GM18951 (cell line): ENCODE data around the gene TRRAP.
"Not testable (repeated sequence)": the region's sequence is repeated elsewhere in the genome, so short reads cannot be mapped to it uniquely, and the experiment has no call there.

ENCODE experiments used
- POLR2A ChIP-seq: IDR thresholded peaks from 4 replicates; pipeline ENCODE4 v1.6.1; 2011; ENCODE audit warnings: mild to moderate bottlenecking; ENCODE audit not compliant: insufficient read length, insufficient read depth; ENCODE audit errors: extremely low read depth
- in situ Hi-C: fragments of 300-500 bp; cut with MboI; formaldehyde crosslinking; loops from one replicate; pipeline ENCODE4 v1.12.0; 2022; ENCODE audit warnings: low sequenced_read_pairs, mixed read lengths, inconsistent platforms; ENCODE audit not compliant: unreplicated experiment

The TRRAP gene

DNA sequence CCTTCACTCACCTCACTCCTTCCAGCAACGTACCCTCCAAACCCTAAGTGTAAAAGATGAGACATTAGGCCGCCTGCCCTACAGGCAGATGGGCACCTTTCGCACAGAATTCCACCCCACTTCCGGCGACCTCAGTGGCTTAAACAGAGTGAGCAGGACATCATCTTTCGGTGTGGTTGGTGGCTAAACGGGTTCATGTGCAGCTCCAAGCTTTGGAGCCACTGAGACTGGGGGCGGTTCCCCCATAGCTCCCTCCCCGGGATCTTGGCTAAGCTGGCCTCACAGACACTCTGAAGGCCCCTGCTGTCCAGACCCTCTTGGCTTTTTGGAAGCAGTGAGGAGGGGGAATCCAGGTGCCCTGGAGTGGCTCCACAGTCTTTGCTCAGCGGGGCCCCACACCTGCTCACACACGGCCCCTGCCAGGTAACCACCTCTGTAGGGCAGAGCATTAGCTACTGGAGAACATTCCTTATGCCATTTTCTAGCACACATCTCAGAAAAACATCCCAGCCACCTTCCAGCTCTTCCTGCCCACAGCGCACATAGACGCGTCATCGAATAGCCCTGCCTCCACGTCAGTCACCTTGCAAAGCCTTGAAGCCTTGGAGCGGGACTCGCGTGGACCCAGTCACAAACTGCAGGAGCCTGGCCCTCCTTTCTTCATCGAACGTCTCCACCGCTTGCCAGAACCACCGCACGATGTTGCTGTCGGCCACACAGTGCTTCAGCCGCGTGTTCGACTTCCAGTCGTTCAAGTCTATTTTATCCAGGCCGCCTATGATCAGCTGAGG lies 156.8 kb downstream of the TRRAP start:
- in situ Hi-C loops, result no loop called here
- TF ChIP-seq POLR2A, result no peak

DNA sequence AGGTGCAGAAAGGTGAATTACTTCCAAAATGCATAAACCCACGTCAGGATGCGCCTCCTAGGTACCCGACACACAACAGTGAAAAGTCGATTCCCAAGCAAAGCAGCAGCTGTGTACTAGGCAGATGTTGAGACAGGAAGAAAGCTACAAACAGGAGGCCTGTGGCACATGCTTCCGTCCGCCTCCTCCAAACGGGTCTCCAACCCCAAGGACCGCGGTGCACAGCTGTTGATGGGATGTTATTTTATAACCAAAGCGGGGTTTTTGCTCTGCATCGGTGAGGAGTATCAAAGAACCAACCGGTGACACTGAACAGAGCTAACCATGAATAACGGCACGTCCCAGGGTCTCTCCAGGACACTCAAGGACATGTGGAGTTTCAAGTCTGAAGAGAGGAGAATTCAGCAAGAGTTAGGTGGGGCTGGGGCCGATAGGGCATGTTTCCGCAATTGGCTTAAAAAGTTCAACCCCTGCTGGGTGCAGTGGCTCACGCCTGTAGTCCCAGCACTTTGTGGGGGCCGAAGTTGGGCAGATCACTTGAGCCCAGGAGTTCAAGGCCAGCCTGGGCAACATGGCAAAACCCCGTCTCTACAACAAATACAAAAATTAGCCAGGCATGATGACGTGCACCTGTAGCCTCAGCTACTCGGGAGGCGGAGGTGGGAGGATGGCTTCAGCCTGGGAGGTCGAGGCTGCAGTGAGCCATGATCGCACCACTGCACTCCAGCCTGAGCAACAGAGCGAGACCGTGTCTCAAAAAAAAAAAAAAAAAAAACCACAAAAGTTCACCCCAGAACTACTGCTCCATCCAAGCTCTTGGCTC lies 157.6 kb downstream of the TRRAP start:
- in situ Hi-C loops, result no loop called here
- no peak for TF ChIP-seq POLR2A

DNA sequence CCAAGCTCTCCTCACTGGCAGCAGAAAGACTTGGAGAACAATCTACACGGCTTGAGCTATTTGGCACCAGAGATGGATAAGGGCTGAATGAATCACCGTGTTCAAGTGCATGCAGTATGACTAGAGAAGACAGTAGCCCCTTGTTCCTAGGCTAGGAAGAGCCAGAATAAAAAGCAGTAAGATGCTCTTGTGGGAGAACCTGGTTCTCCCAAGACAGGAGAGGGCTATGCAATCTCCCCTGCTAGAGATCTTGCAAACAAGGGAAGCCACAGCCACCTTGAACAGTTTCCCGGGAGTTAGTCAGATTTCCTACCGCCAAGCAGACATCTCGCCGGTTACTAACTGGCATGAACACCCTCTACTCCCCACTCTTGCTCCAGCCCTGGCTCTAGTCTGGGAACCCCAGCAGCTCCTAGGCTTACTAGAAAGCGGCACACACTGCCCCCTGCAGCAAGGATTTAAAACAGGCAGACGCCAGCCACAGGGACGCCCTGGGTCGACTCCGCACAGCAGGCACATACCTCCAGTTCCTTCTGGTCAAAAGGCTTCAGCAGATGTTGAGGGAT lies 158.3 kb downstream of the TRRAP start:
- no peak for TF ChIP-seq POLR2A
- in situ Hi-C loops, result no loop called here

DNA sequence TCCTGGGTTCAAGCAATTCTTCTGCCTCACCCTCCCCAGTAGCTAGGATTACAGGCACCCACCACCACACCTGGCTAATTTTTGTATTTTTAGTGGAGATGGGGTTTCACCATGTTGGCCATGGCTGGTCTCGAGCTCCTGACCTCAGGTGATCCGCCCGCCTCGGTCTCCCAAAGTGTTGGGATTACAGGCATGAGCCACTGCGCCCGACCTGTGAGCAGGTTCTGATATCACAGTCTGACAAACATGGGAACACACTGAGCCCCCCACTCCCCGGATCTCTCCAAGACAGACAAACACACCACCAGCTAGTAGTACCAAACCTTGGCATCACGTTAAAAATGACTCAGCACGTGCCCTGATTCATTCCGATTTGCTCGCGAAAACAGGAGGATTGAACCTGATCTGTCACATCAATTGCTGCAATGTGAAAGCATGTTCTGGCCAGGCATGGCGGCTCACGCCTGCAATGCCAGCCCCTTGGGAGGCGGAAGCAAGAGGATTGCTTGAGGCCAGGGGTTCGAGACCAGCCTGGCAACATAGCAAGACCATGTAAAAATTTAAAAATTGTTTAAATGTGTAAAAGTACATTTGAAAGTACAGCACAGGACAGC lies 159.1 kb downstream of the TRRAP start:
- in situ Hi-C loops, result no loop called here
- TF ChIP-seq POLR2A, result no peak

DNA sequence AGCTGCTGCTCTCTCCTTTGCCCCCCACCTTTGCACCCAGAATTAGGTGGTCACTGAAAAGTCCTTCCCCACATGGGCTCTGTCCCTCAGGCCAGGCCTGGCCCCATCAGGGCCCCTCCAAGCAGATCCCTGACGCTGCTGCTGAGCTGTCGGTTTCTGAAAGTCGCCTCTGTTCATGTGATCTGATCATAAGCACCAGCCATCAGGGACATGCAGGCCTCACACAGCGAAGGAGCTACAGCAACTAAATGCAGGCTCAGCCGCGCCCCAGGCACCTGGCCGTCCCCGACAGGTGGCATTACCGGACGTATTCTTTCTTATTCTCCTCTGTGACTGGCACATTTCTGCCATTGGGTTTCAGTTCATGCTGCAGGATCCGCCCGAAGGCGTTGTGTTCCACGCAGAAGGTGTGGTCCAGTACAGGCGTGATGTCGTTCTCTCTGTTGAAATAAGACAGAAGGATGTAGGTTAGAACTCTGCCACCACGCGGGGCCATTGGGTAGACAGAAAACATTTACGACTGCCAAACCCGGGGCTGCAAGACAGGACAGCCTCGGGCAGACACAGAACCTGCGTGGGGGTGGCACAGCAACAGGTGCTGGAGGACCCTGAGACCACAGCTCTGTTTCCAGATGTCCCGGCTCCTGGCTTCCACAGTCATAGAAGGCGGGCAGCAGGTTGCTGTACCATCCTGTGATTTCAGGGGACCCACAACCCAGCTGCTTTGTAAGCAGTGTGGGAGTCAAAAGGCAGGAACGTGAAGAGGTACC lies 159.9 kb downstream of the TRRAP start:
- in situ Hi-C loops, result no loop called here
- TF ChIP-seq POLR2A, result no peak

DNA sequence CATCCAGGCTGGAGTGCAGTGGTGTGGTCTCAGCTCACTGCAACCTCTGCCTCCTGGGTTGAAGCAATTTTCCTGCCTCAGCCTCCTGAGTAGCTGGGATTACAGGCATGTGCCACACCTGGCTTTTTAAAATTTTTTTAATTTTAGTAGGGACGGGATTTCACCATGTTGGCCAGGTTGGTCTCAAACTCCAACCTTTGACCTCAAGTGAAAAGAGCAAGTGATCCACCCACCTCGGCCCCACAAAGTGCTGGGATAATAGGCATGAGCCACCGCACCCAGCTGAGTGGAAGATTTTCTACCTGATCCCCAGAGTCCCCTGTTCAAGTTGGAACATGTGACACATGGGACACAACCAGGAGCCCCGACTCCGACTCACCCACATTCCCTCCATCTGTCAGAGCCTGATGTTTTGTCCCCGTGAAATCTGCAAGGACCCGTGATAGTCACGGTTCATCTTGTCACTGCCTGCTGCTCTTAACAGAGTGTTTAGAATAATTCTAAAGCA lies 161.1 kb downstream of the TRRAP start:
- no peak for TF ChIP-seq POLR2A
- in situ Hi-C loops, result no loop called here

DNA sequence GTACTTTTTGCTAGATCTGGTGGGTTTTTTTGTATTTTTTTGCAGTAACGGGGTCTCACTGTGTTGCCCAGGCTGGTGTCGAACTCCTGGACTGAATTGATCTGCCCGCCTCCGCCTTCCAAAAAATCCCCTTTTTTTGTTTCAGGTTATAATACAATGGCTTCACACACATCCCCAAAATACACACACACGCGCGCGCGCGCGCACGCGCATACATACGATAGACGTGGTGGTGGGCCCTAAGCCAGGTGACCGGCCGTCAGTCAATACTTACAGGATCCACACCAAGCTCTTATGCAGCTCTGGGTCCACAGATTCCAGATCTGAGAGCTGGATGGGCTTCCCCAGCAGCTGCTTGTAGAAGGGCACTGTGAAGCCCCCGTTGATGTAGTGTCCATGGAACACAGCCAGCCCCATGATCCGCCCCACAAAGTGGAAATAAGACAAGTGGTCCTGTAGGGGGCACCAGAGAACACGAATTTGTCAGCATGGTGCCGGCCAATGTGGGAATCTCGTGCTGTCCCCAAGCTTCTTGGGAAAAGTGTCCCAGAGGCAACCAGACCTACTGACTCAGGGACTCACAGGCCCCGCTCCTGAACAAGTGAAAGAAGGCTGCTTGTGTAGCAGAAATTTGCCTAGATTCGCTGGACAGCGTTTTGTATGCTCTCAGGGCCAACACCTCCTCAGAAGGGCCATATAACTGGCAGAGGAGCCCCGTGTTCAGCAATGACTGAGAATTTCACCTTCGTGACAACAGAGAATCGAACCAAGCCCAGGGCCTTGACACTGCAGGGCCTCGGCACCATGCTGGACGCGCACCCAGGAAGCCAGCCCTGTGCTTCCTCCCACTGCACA lies 162.0 kb downstream of the TRRAP start:
- in situ Hi-C loops, result loop anchor here (5.0 kb wide), 1 partner anchor 267 kb away; no protein-coding TSS in a partner anchor

DNA sequence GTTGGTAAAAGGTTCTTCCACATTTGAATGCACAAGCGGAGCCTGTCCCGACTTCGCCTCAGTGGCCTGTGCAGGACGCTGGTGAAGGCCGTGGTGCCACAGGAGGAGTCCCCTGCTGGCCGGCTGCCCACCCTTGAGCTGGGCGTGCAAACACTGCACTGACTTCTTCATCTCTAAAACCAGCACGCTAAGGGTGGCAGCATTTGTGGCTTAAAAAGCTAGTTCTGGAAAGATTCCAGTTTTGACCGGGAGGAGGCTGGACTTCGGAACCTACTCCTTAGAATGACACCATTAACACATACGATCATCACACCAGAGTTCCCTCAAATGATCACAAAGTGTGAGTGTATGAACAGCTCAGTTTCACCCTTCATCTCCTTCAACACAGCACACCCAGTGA lies 163.2 kb downstream of the TRRAP start:
- in situ Hi-C loops, result loop anchor here (5.0 kb wide), 1 partner anchor 266 kb away; no protein-coding TSS in a partner anchor
- TF ChIP-seq POLR2A, result no peak

More for the DNA sequence above, 162.0 kb downstream of the TRRAP start:
- no peak for TF ChIP-seq POLR2A

DNA sequence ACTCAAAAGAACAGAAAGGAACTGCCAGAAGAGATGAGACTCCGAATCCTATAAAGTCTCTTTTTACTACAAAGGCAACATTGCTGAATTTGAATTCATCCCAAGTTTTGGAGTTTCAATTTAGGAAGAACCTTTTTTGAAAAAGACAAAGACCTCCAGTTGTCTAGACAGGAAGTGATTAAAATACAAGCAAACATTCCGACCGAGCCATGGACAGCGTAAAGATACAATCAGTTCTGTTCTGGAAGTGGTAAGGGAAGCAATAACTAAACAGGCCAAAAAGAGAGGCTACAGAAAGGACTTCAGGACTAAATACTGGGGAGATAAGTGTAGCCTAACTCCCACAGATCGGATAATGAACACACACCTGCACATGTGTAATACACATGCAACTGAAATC lies 164.6 kb downstream of the TRRAP start:
- TF ChIP-seq POLR2A, result no peak
- in situ Hi-C loops, result loop anchor here (5.0 kb wide), 1 partner anchor 264 kb away; no protein-coding TSS in a partner anchor

DNA sequence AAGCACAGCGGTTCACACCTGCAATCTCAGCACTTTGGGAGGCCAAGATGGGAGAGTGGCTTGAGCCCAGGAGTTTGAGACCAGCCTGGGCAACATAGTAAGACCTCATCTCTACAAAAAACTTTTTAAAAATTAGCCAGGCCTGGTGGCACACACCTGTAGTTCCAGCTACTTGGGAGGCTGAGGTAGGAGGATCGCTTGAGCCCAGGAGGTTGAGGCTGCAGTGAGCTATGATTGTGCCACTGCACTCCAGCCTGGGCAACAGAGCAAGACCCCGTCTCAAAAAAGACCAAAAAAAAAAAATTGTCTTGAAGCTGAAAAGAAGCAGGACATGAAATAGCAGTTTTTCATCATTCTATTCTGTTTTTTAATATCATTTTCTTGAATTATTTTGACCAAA lies 166.5 kb downstream of the TRRAP start:
- in situ Hi-C loops, result loop anchor here (5.0 kb wide), 1 partner anchor 262 kb away; no protein-coding TSS in a partner anchor

DNA sequence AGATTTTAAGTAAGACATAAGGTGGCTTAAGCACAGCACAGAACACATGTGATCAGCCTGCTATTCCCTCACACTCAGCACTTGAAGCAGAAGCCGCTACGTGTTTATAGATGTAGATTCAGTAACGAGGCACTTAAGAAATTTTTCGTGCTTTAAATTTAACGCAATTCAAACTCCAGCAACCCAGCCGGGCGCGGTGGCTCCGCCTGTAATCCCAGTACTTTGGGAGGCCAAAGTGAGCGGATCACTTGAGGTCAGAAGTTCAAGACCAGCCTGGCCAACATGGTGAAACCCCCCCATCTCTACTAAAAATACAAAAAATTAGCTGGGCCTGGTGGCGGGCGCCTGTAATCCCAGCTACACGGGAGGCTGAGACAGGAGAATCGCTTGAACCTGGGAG lies 167.9 kb downstream of the TRRAP start:
- in situ Hi-C loops, result not testable (repeated sequence)

DNA sequence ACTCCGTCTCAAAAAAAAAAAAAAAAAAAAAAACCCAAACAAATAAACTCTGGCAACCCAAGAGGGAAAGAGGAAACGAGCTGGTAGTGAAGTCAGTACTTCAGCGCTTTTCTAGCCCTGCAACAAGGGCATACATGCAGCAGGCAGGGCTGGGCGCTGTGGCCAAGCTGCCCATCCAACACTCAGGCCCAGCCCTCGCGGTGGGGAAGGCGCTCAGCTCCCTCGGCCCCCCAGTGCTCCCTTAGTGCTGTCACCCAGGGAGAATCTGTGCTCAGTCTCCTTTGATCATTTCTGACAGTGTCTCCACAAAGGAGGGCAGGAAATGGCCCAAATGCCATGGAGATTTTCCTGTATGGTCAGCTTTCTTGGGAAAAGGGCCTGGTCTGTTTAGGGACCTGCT lies 168.4 kb downstream of the TRRAP start:
- TF ChIP-seq POLR2A, result no peak
- in situ Hi-C loops, result no loop called here
